Bronchial epithelial cell (primary cell): ENCODE data around the gene SLC22A25. TPM values are rescaled to one million over a fixed set of nuclear protein-coding genes. Genes with fewer than 3 reads are reported as not detected.

Source experiments
- DNase-seq: peaks from one replicate; pipeline ENCODE4 v3.0.0-alpha.2; 2010; ENCODE audit warnings: low read depth
- FAIRE-seq: peaks from 2 replicates; lab custom pipeline; 2011; peaks lifted over from hg19 to GRCh38; lab: Jason Lieb, UNC
- H3K27me3 ChIP-seq: 2 replicates; pipeline ENCODE4 v1.5.1; 2011; ENCODE audit warnings: low read length; ENCODE audit not compliant: control insufficient read depth, insufficient read depth
- H3K36me3 ChIP-seq: 2 replicates; pipeline ENCODE4 v1.5.1; 2011; ENCODE audit warnings: low read length; ENCODE audit not compliant: control insufficient read depth, insufficient read depth
- H3K4me3 ChIP-seq: 2 replicates; pipeline ENCODE4 v1.5.1; 2011; ENCODE audit warnings: mild to moderate bottlenecking, low read depth, low read length, control low read depth
- CTCF ChIP-seq: IDR thresholded peaks from 2 replicates; pipeline ENCODE4 v1.5.1; 2011; ENCODE audit warnings: mild to moderate bottlenecking, moderate library complexity, low read length, control low read depth, inconsistent platforms; ENCODE audit not compliant: insufficient read depth, severe bottlenecking
- total RNA-seq: library from RNA; depleted of rRNA; stranded (reverse); fragments of >200 nt; gene quantifications from 2 replicates; pipeline ENCODE4 v1.2.1, GENCODE V29; 2014

Gene SLC22A25
- total RNA-seq, 1 donor from 2014 or later, result not detected

DNA sequence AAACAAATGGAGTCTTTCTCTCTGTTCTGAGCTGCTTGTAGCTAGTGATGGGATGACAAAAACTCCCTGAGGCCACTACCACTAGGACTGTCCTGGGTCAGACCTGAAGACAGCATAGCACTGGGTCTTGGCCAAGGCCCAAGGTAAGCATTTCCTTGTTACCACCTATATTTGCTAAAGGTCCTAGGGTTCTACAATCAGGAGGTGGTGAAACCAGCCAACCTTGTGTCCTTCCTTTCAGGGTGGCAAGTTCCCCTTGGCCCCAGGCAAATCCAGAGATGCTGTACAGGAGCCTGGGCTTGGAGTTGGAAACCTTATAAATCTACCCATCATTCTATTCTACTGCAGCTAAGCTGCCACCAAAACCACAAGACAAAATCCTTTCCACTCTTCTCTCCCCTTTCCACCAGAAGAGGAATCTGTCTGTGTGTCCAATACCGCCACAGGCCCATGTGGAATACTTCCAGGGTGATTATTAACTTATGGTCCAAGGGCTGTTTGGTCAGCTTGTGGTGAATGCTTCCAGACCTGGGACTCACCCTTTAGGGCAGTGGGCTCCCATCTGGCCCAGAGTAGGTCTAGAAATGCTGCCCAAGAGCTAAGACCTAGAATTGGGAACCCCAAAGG lies 16.8 kb downstream of the SLC22A25 start:
- Histone ChIP-seq H3K4me3 (no peak overlapping the region), H3K27me3 (no peaks in the 10 kb centered on the region), H3K36me3 (no peaks in the 10 kb centered on the region)
- no peak for TF ChIP-seq CTCF
- no peak for FAIRE-seq
- DNase-seq, result no peak

DNA sequence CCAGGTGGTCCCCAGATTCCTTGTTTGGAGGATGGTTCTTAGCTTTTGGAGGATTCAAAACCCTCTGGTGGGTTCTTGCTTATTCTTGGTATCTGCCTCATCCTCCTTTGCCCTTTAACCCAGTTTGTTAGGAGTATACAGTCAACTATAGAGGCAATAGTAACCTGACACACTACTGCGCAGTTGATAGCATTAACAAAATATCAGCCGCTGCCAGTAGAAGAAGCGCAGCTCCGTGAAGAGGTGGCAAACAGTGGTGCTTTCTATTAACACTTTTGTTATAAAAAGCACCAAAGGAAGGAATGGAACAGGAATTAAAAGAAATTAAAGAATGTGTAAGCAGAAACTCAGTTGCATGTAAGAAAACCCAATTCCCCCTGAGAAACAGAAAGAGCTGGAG lies 29.3 kb downstream of the SLC22A25 start:
- Histone ChIP-seq H3K36me3 (no peaks in the 10 kb centered on the region), H3K27me3 (no peaks in the 10 kb centered on the region), H3K4me3 (no peak overlapping the region)
- FAIRE-seq (no peak), DNase-seq (no peak)
- TF ChIP-seq CTCF, result no peak

DNA sequence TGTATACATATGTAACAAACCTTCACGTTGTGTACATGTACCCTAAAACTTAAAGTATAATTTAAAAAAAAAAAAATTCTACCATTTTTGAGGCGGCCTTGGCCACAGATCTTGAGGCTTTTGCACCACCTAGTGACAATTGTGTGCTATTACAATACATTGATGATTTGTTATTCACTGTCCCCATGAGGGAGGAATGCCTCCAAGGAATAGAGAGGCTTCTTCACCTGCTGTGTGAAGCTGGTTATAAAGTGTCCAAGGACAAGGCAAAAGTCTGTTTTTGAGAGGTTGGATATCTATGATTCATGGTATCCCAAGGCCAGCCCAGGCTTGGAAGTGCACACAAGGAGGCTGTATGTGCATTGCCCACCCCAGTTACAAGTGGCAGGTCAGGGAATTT lies 30.7 kb downstream of the SLC22A25 start:
- Histone ChIP-seq H3K4me3 (no peak overlapping the region), H3K36me3 (no peaks in the 10 kb centered on the region), H3K27me3 (no peaks in the 10 kb centered on the region)
- TF ChIP-seq CTCF, result peak; percentile 38
- peak; percentile 4 for DNase-seq
- FAIRE-seq, result no peak

- Histone ChIP-seq H3K36me3 (no peaks in the 10 kb centered on the region), H3K27me3 (no peaks in the 10 kb centered on the region), H3K4me3 (no peak overlapping the region)
- no peak for FAIRE-seq
- no peak for DNase-seq
- no peak for TF ChIP-seq CTCF
Measured at GRCh38 chr11:63210111-63210510, 33.3 kb downstream of the SLC22A25 start.

Other genes starting within 250 kb of the SLC22A25 start
- not detected in 2 replicates for gene SLC22A8, start 227.8 kb downstream of the SLC22A25 start, total RNA-seq
- gene SLC22A24, start 99.4 kb downstream of the SLC22A25 start, total RNA-seq, result not detected in 2 replicates
- gene SLC22A9, start 126.2 kb upstream of the SLC22A25 start, total RNA-seq, result not detected in 2 replicates
- not detected in 2 replicates for gene PLAAT5, start 247.6 kb upstream of the SLC22A25 start, total RNA-seq